HG03571 (cell line): Measurements from ENCODE around the gene ACSM2B.
"Not testable (repeated sequence)": the region's sequence is repeated elsewhere in the genome, so short reads cannot be mapped to it uniquely, and the experiment has no call there.

ENCODE experiments used
- ATAC-seq: cut with Tn5 transposase; IDR thresholded peaks from one replicate; pipeline ENCODE4 v1.9.1; 2021; ENCODE audit not compliant: unreplicated experiment

The ACSM2B gene, protein sequence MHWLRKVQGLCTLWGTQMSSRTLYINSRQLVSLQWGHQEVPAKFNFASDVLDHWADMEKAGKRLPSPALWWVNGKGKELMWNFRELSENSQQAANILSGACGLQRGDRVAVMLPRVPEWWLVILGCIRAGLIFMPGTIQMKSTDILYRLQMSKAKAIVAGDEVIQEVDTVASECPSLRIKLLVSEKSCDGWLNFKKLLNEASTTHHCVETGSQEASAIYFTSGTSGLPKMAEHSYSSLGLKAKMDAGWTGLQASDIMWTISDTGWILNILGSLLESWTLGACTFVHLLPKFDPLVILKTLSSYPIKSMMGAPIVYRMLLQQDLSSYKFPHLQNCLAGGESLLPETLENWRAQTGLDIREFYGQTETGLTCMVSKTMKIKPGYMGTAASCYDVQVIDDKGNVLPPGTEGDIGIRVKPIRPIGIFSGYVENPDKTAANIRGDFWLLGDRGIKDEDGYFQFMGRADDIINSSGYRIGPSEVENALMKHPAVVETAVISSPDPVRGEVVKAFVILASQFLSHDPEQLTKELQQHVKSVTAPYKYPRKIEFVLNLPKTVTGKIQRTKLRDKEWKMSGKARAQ

DNA sequence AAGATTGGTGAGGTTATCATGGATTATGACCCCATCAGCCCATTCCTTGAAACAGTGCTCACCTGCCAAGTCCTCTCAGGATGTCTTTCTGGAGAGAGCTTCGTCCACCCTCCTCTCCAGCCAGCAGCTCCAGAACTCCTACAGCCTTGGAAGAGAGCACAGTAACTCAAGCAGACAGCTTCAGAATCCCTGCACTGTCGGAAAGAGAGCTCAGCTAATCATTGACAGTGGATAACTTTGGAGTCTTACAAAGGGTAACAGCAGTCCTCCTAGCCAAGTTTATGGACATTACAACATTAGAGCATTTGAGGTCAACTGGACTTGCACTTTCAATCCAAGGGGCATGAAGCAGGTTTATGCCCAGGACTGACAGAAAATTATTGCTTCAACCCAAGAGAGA is at the start of gene ACSM2B:
Gene ACSM2B (minus strand): TSS at position 223 of the 400 bp plus-strand sequence. CDS start 11,522 bp downstream, outside the sequence.
- not testable (repeated sequence) for ATAC-seq

DNA sequence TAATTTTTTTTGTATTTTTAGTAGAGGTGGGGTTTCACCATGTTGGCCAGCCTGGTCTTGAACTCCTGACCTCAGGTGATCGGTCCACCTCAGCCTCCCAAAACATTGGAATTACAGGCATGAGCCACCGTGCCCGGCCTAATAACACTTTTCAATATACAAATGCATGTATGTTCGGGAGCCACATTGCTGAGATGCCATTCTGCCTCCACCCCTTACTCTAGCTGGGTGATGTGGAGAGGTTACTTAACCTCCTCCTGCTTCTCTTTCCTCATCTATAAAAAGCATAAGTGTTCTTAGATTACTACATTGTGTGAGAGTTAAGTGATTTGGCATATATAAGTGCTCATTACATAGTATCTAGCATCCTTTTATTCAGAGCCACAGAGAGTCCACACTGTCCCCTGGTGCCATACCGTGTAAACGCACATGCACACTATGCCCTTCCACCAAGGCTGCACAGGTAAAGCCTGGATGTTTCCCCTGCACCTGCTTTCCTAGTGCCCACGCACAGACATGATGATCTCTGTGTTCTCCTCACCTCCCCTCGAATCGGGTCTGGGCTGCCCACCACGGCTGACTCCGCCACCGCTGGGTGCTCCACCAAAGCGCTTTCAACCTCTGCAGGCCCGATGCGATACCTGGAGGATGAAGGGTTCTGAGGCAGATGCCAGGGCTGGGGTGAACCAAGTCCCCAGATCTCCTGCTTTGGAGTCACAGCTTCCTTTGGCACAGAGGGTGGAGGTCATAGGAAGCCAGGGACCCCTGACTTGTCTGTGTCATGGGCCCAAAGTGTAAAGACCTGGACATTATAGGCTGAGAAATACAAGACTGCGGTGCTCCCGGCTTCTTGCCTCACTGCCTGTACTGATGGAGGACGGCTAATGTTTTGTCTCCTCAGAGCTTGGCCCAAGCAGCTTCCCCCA is 49.0 kb upstream of the ACSM2B start:
- ATAC-seq, result no peak

DNA sequence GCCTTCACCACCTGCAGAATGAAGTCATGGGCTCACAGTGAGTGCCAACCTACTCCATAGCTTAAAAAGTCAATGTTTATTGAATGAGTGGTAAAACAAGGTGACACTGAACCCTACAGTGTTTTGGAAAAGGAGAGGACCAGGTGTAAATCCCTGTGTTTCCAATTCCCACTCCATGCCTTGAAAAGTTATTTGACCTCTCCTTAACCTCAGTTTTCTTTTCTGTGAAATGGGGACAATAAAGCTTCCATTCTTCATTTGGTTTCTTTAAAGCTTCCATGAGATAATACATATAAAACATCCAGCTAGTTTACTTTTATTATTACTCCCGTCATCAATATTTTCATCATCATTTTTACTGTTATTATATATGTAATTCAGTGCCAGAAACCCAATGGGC is 48.0 kb upstream of the ACSM2B start:
- no peak for ATAC-seq

DNA sequence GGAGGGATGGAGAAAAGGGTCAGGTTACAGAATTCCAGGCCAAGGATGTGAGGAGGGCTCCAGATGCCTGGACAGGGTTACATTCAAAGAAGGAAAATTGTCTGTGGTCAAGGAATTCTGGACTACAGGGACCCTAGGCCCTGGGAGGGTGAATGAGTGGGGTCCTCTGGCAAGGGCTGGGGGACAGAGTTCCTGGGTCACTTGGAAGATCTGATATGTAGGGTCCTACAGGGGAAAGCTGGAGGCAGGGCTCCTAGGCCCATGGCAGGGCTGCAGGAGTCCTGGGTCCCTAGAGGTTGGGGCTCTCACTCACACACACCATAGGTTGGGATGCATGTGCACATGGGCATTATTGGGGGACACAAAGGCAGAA is 46.3 kb upstream of the ACSM2B start:
- no peak for ATAC-seq

DNA sequence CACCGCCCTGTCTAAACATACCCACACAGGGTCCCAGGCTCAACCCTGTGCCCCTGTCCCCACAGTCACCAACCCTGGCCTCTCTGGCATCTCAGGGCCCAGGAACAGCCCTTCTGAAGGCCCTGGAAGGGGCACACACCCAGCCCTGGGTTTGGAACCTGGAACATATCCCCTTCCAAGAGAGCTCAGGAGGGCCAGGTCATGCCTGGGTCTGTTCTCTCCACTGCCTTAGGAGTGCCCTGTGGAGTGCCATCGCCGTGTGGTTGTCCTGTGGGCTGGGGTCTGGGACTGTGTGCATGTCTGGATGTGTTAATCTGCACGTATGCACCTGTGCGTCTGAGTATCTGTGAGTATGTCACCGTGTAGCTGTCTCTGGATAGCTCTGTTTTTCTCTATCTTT is 45.2 kb upstream of the ACSM2B start:
- no peak for ATAC-seq

DNA sequence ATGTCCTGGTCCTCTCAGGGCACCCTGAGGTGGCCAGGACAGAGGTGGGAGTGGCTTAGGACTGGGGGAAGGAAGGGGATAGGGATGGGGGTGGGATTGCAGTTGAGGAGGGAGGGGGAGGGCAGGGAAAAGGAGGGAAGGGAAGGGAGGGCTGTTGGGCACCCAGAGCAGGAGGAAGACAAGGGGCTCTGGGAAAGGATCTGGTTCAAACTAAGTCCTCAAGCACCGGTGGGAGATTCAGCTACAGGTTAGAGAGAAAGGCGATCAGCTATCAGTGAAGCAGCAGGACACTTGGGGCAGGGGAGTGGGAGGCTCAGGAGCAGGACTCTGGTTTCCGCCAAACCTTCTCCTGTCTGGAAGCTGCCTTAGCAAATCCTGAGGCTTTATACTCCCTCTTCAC is 44.6 kb upstream of the ACSM2B start:
- no peak for ATAC-seq

DNA sequence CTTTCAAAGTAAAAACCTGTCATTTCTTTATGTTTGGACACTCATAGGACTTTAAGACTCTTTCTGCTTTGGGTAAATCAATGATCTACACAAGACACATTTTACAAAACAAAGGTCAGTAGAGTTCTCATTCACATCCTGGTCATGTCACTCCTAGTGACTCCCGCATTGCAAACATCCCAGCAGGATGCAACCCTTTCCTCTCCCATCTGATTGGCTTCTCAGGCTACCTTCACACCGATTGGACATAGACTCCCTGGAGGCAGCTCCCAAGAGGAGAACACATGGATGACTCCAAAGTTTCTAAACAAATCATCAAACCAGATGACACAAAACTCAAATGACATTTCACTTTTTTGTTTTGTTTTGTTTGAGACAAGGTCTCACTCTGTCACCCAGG is 43.8 kb upstream of the ACSM2B start:
- no peak for ATAC-seq

DNA sequence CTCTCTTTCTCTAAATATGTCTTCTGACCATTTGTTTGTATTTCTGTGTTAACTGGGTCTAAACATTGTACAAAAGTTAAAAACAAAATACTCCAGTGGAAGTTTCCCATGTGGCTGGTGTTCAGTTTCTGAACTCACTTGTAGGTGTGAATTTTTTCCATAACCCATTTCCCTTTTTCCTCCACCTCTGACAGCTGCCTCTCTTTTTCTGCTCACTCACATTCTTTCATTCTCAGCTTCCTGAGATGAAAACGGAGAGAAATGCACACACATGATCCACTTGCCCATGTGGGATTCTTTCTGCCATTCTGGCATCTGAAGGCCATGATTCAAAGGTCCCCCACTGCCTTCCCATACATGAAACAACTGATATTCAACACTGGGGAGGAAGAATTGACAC is 41.1 kb upstream of the ACSM2B start:
- no peak for ATAC-seq

DNA sequence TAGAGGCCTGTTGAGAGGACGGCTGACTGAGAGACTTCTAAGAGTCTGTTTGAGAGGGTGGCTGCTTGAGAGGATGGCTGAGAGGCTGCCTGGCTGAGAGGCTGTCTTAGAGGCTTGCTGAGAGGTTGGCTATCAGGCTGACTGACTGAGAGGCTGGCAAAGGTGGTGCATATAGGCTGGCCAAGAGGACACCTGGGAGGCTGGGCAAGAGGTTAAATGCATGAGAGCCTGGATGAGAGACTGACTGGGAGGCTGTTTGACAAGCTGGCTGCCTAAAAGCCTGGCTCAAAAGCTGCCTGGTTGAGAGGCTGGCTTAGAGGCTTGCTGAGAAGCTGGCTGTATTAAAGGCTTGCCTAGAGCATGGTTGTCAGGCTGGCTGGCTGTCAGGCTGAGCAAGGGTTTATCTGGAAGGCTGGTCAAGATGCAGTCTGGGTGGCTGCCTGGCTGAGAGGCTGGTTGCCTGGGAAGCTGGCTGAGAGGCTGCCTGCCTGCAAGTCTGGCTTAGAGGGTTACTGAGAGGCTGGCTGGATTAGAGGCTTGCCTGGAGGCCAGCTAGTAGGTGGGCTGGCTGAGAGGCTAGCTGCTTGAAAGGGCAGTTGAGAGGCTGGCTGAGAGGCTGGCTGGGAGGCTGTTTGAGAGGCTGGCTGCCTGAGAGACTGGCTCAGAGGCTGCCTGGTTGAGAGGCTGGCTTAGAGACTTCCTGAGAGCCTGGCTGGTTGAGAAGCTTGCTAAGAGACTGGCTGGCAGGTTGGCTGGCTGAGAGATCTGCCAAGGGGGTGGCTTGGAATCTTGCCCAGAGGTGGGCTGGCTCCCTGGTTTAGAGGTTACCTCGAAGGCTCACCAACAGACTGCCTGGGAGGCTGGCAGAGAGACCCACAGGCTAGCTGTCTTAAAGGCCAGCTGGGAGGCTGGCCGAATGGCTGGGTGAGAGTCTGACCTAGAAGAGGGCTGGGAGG is 38.3 kb upstream of the ACSM2B start:
- no peak for ATAC-seq

DNA sequence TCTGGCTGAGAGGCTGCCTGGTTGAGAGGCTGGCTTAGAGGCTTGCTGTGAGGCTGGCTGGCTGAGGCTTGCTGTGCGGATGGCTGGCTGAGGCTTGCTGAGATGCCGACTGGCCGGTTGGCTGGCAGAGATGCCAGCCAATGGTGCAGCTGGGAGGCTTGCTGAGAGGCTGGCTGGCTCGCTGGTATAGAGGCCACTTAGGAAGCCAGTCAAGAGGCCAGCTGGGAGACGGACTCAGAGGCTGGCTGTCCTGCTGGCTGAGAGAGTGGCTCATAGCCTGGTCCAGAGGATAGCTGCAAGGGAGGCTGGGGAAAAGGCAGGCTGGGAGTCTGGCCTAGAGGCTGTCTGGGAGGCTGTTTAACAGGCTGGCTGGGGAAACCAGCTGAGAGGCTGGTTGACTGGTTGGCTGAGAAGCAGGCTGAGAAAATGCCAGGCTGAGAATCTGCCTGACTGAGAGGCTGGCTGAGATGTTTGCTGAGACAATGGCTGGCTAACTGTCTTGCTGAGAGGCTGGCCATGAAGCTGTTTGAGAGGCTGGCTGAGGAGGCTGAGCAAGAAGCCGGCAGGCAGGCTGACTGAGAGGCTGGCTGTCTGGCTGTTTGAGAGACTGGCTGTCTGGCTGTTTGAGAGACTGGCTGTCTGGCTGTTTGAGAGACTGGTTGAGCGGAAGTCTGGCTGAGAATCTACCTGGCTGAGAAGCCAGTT is 37.5 kb upstream of the ACSM2B start:
- ATAC-seq, result no peak

DNA sequence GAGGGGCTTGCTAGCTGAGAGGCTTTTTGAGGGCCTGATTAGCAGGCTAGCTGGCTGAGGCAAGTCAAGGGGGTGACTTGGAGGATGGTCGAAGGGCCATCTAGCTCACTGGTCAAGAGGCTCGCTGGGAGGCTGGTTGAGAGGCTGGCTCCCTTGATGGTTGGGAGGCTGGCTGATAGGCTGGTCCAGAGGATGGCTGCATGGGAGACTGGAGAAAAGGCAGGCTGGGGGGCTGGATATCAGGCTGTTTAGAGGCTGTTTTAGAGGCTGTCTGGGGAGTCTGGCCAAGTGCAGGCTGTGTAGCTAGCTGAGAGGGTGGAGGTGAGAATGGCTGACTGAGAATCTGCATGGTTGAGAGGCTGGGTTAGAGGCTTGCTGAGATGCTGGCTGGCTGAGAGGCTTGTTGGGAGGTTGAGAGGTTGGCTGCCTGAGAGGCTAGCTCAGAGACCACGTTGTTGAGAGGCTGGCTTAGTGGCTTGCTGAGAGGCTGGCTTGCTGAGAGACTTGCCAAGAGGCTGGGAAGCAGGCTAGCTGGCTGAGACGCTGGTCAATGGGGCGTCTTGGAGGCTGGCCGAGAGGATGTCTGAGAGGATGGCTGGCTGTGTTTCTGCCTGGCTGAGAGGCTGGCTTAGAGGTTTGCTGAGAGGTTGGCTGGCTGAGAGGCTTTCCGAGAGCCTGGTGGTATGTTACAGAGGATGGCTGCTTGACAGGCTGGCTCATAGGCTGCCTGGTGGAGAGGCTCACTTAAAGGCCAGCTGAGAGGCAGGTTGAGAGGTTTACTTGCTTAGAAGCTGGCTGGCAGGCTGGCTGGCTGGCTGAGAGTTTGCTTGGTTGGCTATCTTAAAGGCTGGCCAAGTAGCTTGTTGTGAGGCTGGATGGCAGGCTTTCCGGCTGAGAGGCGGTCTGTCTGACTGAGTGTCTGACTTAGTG is 36.6 kb upstream of the ACSM2B start:
- no peak for ATAC-seq

DNA sequence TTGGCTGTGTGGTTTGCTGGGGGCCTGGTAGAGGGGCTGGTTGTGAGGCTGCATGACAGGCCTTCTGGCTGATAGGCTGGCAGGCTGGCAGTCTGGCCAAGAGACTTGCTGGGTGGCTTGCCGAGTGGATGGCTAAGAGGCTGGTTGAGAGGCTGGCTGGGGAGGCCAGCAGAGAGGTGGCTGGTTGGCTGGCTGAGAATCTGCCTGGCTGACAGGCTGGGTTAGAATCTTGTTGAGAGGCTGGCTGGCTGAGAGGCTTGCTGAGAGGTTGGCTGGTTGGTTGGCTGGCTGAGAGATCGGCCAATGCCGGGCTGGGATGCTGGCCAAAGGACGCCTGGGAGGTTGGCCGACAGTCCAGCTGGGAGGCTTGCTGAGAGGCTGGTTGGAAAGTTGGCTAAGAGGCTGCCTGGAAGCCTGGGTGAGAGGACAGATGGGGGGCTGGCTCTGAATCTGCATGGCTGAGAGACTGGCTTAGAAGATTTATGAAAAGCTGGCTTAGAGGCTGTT is 35.9 kb upstream of the ACSM2B start:
- no peak for ATAC-seq

DNA sequence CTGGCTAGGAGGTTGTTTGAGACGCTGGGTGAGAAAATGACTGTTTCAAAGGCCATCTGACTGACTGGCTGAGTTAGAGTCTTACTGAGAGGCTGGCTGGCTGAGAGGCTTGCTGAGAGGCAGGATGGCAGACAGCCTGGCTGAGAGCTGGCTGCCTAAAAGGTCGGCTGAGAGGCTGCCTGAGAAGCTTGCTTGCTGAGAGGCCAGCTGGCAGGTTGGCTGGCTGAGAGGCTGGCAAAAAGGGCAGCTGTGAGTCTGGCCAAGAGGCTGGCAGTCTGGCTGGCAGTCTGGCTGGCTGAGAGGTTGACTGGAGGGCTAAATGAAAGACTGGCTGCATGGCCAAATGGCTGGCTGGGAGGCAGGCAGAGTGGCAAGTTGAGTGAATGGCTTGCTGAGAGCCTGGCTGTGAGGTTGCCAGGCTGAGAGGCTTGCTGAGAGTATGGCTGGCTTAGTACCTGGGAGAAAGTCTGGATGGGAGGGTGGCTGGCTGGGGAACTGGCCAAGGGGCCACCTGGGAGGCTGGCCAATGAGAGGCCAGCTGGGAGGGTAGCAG is 35.3 kb upstream of the ACSM2B start:
- ATAC-seq, result no peak

DNA sequence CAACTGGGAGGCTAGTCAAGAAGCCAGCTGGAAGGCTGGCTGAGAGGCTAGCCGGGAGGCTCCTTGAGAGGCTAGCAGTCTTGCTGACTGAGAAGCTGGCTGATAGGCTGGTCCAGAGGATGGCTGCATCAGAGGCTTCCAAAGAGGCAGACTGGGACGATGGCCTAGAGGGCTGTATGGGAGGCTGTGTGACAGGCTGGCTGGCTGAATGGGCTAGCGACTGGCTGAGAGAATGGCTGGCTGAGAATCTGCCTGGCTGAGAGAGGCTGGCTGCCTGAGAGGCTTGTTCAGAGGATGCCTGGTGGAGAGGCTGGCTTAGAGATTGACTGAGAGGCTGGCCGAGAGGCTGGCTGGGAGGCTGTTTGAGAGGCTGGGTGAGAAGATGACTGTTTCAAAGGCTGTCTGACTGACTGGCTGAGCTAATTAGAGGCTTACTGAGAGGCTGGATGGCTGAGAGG is 34.8 kb upstream of the ACSM2B start:
- no peak for ATAC-seq

DNA sequence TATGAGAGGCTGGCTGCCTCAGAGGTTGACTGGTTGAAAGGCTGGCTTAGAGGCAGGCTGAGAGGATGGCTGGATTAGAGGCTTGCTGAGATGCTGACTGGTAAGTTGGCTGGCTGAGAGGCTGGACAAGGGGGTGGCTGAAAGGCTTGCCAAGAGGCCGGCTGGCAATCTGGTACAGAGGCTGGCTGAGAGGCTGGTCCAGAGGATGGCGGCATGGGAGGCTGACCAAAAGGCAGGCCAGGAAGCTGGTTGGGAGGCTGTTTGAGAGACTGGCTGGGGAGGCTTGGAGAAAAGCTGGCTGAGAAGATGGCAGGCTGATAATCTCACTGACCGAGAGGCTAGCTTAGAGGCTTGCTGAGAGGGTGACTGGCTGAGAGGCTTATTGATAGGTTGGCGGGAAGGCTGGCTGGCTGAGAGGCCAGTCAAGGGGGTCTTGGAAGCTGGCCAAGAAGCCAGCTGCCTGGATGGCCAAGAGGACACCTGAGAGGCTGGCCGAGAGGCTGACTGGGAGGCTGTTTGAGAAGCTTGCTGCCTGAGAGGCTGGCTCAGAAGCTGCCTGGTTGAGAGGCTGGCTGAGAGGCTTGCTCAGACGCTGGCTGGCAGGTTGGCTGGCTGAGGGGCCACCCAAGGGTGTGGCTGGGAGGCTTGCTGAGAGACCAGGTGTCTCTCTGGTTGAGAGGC is 34.2 kb upstream of the ACSM2B start:
- ATAC-seq, result no peak

DNA sequence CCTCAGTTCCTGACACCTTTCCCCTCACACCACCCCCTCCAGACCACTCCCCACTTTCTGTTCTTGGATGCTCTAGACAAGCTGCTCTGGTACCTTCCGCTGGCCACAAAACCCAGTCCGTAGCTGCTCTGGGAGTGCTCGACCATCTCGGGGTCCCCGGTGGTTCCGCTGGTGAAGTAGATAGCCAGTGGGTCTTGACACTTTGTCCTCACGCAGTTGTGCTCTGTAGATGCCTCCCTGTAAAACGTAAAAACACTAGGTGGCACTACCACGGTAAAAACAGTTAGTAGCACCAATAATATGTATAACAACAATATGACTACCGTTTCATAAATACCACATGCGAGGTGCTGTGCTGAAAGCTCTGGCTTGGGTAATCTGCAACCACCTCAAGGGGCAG is 26.0 kb upstream of the ACSM2B start:
- ATAC-seq, result not testable (repeated sequence)

DNA sequence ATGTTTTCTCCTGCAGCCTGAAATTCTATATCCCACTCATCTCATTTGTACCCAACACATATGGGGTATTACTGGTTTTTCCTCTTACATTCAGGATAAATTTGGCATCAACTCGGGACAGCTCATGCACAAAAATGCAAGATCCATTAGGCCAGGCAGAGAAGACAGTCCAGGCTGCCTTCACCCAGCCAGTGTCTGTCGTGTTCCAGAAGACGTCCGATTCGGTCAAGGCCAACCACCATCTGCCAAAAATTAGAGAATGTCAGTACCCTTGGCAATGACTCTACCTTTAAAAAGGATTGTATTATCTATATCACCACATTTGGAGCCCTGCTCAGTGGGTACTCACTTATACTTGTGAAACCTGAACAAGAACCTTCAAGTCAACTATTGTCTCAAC is 23.3 kb upstream of the ACSM2B start:
- ATAC-seq, result not testable (repeated sequence)
